ENCODE results near the gene ZNF232.
"Not testable (repeated sequence)": the region's sequence is repeated elsewhere in the genome, so short reads cannot be mapped to it uniquely, and the experiment has no call there.

DNA sequence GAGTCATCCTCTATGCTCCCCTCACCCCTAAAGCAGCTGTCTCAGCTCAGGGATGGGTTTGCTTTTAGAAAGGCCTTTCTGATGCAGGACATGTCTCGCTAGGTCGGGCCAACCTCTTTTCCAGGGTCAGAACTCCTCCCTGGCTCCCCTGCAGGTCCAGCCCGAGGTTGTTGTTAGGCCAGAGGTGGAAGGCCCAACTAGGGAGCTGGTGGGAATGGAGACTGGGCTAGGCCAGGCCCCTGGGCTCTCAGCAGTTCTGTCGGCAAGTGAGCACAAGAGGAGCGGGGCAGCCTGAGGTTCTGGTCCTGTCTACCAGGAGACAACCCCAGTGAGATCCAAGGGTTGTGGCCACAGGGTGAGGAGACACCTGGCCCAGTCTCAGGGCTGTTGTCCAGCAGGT lies 19.0 kb upstream of the ZNF232 start:
- not testable (repeated sequence) for TF ChIP-seq POLR2A (IDR thresholded peaks at IDR 0.05); CTCF (IDR thresholded peaks at IDR 0.05 in 8 of 11, conservative IDR thresholded peaks at IDR 0.05 in 3 of 11); POLR2AphosphoS5 (IDR thresholded peaks at IDR 0.05)
